Measurements from ENCODE around the gene IFT25. TPM values are rescaled to one million over a fixed set of nuclear protein-coding genes. Genes with fewer than 3 reads are reported as not detected.

IFT25 gene
- total and polyA plus RNA-seq, 2 donors (not counting 1 experiment from before 2014, with no cell fraction given), result 18.2 to 45.7 TPM

DNA sequence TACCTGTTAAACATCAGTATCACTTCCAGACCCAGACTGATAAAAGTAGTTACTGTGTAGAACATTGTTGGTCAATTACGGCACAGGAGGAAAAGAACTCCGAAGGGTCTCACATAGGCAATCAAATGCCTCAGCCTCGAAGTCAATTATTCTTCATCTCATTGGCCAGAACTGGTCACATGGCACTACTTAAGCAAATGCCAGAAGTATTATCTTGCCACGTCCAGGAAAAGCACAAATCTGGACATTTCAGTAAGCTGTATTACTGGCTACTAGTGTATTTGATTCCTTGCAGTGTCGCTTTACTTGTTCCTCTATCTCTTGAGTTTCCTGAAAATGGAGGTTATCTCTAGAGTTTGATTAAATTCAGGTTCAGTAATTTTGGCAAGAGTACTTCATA lies 27.2 kb downstream of the IFT25 start:
- Histone ChIP-seq H3K9me3 (ENCODE audit: control extremely low read depth in 1 of 3, control insufficient read depth in 2 of 3, insufficient read depth in 1 of 3, low read length in 2 of 3) (no peaks in the 10 kb centered on the region), H3K4me1 (ENCODE audit: control insufficient read depth in 2 of 2, insufficient read depth in 2 of 2, low read length in 2 of 2) (no peaks in the 10 kb centered on the region), H3K36me3 (replicated peaks in 1 of 2; ENCODE audit: control extremely low read depth in 1 of 2, control insufficient read depth in 1 of 2, extremely low read depth in 1 of 2, insufficient read depth in 2 of 2, low read length in 1 of 2) (peaks cover 0 to 19% of the 10 kb centered on the region in 2 experiments), H3K27me3 (replicated peaks in 1 of 4; ENCODE audit: control extremely low read depth in 1 of 4, control insufficient read depth in 3 of 4, insufficient read depth in 4 of 4, low read length in 3 of 4) (no peaks in the 10 kb centered on the region), H3K9ac (ENCODE audit: low read length) (no peak overlapping the region), H3K4me3 (ENCODE audit: control extremely low read depth in 1 of 5, extremely low read depth in 1 of 5, insufficient read depth in 1 of 5, low read depth in 2 of 5, low read length in 4 of 5) (no peak overlapping the region), H3K79me2 (ENCODE audit: control insufficient read depth, insufficient read depth, low read length) (no peaks in the 10 kb centered on the region), H3K4me2 (replicated peaks; ENCODE audit: low read depth, low read length, poor library complexity, severe bottlenecking) (no peak overlapping the region), H2AFZ (ENCODE audit: insufficient read depth, low read depth, low read length, poor library complexity, severe bottlenecking) (no peak overlapping the region), H4K20me1 (ENCODE audit: control insufficient read depth, insufficient read depth, low read length, poor library complexity, severe bottlenecking) (no peaks in the 10 kb centered on the region), H3K27ac (ENCODE audit: low read length in 2 of 2) (no peak overlapping the region)
- Mint-ChIP-seq H3K27ac (no peak overlapping the region), H3K4me3 (no peak overlapping the region), H3K9me3 (ENCODE audit: insufficient read depth) (no peaks in the 10 kb centered on the region), H3K4me1 (no peaks in the 10 kb centered on the region), H3K27me3 (no peaks in the 10 kb centered on the region)
- ChIA-PET POLR2A (no interaction called here), CTCF (no interaction called here)
- no peak for ATAC-seq (ENCODE audit: low read depth)
- TF ChIP-seq CTCF (IDR thresholded peaks at IDR 0.05) (no peak), EZH2 (IDR thresholded peaks at IDR 0.05; ENCODE audit: borderline replicate concordance, insufficient read depth, low read depth, low read length, poor library complexity, severe bottlenecking) (no peak)
- WGBS (ENCODE audit: insufficient coverage), result 98% methylated on average over 5 of the region's 5 CpGs
- intact Hi-C loops (cut with micrococcal nuclease), result no loop called here
- no peak for DNase-seq

- no CpG with 5 or more reads among the region's 5 CpGs for WGBS (ENCODE audit: insufficient coverage)
- no peak for DNase-seq
- H3K4me1 Mint-ChIP-seq, result no peaks in the 10 kb centered on the region
Measured at GRCh38 chr1:53913352-53914033, 32.0 kb downstream of the IFT25 start.

More at GRCh38 chr1:53913352-53914033, 32.0 kb downstream of the IFT25 start:
- TF ChIP-seq EZH2 (IDR thresholded peaks at IDR 0.05; ENCODE audit: borderline replicate concordance, insufficient read depth, low read depth, low read length, poor library complexity, severe bottlenecking), result no peak
- TF ChIP-seq CTCF (IDR thresholded peaks at IDR 0.05), result no peak
- peaks cover 0 to 11% of the 10 kb centered on the region in 2 experiments for H3K36me3 ChIP-seq (replicated peaks in 1 of 2; ENCODE audit: control extremely low read depth in 1 of 2, control insufficient read depth in 1 of 2, extremely low read depth in 1 of 2, insufficient read depth in 2 of 2, low read length in 1 of 2)
- no peak overlapping the region for H3K9ac ChIP-seq (ENCODE audit: low read length)
- no peaks in the 10 kb centered on the region for H3K4me1 ChIP-seq (ENCODE audit: control insufficient read depth in 2 of 2, insufficient read depth in 2 of 2, low read length in 2 of 2)
- no peaks in the 10 kb centered on the region for H3K79me2 ChIP-seq (ENCODE audit: control insufficient read depth, insufficient read depth, low read length)
- no peaks in the 10 kb centered on the region for H3K27me3 ChIP-seq (replicated peaks in 1 of 4; ENCODE audit: control extremely low read depth in 1 of 4, control insufficient read depth in 3 of 4, insufficient read depth in 4 of 4, low read length in 3 of 4)
- H3K4me2 ChIP-seq (replicated peaks; ENCODE audit: low read depth, low read length, poor library complexity, severe bottlenecking), result no peak overlapping the region
- no peak overlapping the region for H2AFZ ChIP-seq (ENCODE audit: insufficient read depth, low read depth, low read length, poor library complexity, severe bottlenecking)
- no peaks in the 10 kb centered on the region for H4K20me1 ChIP-seq (ENCODE audit: control insufficient read depth, insufficient read depth, low read length, poor library complexity, severe bottlenecking)
- CTCF ChIA-PET, result interaction anchor here (1.0 to 1.6 kb wide), 2 partner anchors 33 to 35 kb away, joined by 5 to 6 read pairs; partner anchors contain the start of genes IFT25 and LRRC42
- Mint-ChIP-seq H3K27ac (no peak overlapping the region), H3K27me3 (no peaks in the 10 kb centered on the region), H3K4me3 (no peak overlapping the region), H3K9me3 (ENCODE audit: insufficient read depth) (no peaks in the 10 kb centered on the region)
- POLR2A ChIA-PET, result no interaction called here
- intact Hi-C loops (cut with micrococcal nuclease), result no loop called here
- ATAC-seq (ENCODE audit: low read depth), result no peak
- no peak overlapping the region for H3K27ac ChIP-seq (ENCODE audit: low read length in 2 of 2)
- no peak overlapping the region for H3K4me3 ChIP-seq (ENCODE audit: control extremely low read depth in 1 of 5, extremely low read depth in 1 of 5, insufficient read depth in 1 of 5, low read depth in 2 of 5, low read length in 4 of 5)
- H3K9me3 ChIP-seq (ENCODE audit: control extremely low read depth in 1 of 3, control insufficient read depth in 2 of 3, insufficient read depth in 1 of 3, low read length in 2 of 3), result no peaks in the 10 kb centered on the region
